ENCODE measurements around the gene PATJ. TPM values are rescaled to one million over a fixed set of nuclear protein-coding genes. Genes with fewer than 3 reads are reported as not detected.
A peak's percentile ranks its signal among the peaks of the same experiment; 100 is the strongest.
"Not testable (repeated sequence)": the region's sequence is repeated elsewhere in the genome, so short reads cannot be mapped to it uniquely, and the experiment has no call there.

Gene PATJ
- total RNA-seq, 8 experiments from 2014 or later: 2.7 to 173 (median 22.4) TPM

DNA sequence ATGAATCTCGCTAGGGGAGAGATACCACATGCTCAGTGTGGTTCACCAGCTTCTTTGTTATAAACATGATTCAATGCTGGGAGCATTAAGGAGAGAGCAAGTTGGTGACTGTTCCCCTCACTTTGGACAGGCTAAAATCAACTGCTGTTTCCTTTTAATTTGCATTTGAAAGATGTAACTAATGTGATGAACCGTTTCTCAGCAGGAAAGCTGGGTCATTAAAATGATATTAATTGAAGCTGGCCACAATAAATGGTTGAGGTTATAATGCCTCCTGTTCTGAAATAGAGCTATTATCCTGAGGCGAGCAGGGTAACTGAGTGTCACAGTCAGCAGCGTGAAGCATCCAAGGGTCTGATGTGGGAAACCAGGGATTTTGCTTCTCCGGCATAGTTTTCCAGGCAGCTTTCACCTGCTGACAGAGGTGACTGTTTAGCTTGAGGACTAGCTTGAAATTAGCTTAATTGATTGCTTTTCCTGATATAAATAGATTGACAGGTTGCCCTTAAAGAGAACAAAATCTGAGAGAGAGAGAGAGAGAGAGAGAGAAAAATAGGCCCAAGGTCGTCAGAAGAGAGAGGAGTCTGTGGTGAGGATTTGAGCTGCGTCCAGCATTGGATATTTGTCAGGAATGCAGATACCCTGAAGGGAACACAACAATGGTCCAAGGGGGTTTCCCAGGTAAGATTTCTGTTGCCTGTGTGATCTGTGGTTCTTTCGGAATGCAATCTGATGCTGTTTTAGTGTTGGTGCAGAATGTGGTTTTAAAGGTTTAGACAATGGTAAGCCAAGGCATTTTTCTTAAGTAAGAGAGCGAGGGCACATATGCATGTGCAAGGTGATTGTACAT, 209.7 kb downstream of the PATJ start:
- ATAC-seq (replicated peaks in 6 of 8): peak in 5 of 8 experiments; percentile 96 to 97 (median 97)
- Histone ChIP-seq H3K27ac (peak overlapping the region in 1 of 2 donors; percentile 59), H3K4me1 (replicated peaks in 1 of 2) (peaks cover 28 to 39% of the 10 kb centered on the region in 2 donors), H3K4me3 (peak overlapping the region; percentile 7 to 27 (median 20))
- 0 to 88% (median 30%) methylated on average over 1 to 8 of the region's 9 CpGs for WGBS, 10 experiments
- in situ Hi-C loops (cut with MboI; ENCODE audit: low pct_unique_long_range_greater_than_20kb in 2 of 9, low sequenced_read_pairs in 9 of 9, unreplicated experiment in 9 of 9): no loop called here

DNA sequence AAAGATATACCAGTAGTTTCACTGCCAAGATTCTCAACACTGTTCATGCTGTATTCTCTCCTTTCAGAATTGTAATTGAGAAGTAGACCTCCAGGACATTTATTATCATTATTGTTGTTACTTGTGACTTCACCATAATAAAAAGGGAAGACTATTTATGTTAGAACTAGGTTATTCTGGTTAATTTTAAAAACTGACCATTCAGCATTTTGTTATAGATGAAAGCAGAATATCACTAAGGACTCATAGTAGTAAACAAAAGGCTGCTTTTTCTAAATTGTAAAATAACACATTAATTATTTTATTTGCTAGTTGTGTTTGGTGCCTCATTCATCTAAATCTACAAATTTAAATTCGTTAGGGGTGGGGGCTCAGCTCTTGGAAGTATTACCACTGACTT, 210.4 kb downstream of the PATJ start:
- Histone ChIP-seq H3K4me3 (peak overlapping the region in 4 of 5 donors; percentile 7 to 27 (median 24)), H3K4me1 (replicated peaks in 1 of 2) (peaks cover 29 to 45% of the 10 kb centered on the region in 2 donors), H3K27ac (no peak overlapping the region)
- WGBS, 10 experiments: 10 to 50% (median 33%) methylated on average over 1 of the region's 1 CpG; no CpG with 5 or more reads in 1 of the 10 experiments
- in situ Hi-C loops (cut with MboI; ENCODE audit: low pct_unique_long_range_greater_than_20kb in 2 of 9, low sequenced_read_pairs in 9 of 9, unreplicated experiment in 9 of 9): no loop called here
- peak in 1 of 8 experiments; percentile 14 for ATAC-seq (replicated peaks in 6 of 8)

DNA sequence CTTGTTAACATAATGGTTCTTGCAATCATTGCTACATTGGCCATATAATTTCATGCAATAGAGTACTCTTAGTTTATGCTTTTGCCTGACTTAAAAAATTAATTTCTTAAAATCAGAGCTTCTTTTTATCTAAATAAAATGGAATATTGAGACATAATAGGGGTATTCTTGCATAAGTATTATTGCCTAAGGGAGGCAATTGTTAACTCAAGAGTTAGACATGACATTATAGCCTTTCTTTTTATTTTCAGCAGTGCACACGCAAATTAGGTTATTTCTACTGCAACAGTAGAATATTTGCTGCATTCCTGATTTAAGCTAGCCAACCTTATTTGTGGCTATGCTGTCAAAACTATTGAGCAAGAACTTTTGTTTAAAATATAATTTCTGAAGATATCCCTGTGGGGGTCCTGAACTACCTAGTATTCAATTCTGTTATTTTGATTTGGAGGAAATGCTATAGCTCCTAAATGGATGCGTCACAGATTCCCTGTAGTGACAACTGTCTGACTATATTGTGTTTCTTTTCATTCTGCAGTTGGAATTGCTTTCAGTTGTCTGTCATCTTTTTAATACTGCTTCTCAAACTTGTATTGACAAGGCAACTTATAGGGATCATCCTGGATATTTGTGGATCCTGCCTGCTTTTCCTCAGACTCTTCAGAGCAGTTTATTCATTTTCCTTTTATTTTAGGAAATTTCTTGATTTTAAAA, 211.0 kb downstream of the PATJ start:
- no peak overlapping the region for H3K27ac ChIP-seq
- ATAC-seq (replicated peaks in 6 of 8): no peak
- H3K4me3 ChIP-seq: peak overlapping the region in 3 of 5 donors; percentile 20 to 27 (median 27)

DNA sequence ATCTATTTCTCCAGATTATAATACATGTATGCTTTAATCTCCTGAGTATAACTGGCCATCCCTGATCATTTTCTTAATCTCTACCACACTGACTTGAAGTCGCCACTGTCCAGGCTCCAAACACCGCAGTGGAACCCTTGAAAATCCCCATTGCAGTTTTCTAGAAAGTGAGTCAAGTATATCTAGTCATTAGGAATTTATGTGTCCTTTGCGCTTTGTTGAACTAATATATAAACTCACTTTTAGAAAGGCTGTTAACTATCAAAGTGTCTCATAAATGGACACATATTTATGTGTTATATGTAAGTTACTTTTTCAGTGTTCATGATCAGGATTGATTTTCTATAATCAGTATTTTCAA, 211.5 kb downstream of the PATJ start:
- in situ Hi-C loops (cut with MboI; ENCODE audit: low pct_unique_long_range_greater_than_20kb in 2 of 9, low sequenced_read_pairs in 9 of 9, unreplicated experiment in 9 of 9): no loop called here
- no peak for ATAC-seq (replicated peaks in 6 of 8)
- 67 to 100% (median 100%) methylated on average over 1 to 3 of the region's 3 CpGs for WGBS, 10 experiments
- Histone ChIP-seq H3K27ac (no peak overlapping the region), H3K4me3 (peak overlapping the region in 3 of 5 donors; percentile 20 to 27 (median 27)), H3K4me1 (replicated peaks in 1 of 2) (peaks cover 29 to 45% of the 10 kb centered on the region in 2 donors)

More for the DNA sequence above, 211.0 kb downstream of the PATJ start:
- 40 to 95% (median 73%) methylated on average over 1 to 2 of the region's 2 CpGs; no CpG with 5 or more reads in 1 of the 10 experiments for WGBS, 10 experiments
- peaks cover 29 to 45% of the 10 kb centered on the region in 2 donors for H3K4me1 ChIP-seq (replicated peaks in 1 of 2)
- in situ Hi-C loops (cut with MboI; ENCODE audit: low pct_unique_long_range_greater_than_20kb in 2 of 9, low sequenced_read_pairs in 9 of 9, unreplicated experiment in 9 of 9): no loop called here

DNA sequence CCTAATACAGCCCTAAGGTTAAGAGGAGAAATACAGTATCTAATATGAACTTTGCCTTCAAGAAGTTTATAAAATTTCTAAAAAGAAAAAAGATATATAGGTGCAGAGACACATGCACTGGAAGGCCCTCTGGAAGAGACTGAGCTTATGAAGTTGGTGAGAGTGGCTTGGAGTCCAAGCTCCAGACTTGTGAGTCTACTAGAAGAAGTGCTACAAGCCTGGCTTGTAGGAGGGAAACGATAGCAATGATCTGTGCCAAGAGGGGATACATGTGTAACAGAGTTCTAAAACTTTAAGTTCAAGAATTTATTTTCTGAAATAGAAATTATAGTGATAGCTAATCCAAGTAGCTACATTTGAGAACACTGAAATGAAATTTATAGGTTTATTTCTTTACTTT, 213.0 kb downstream of the PATJ start:
- no peak overlapping the region for H3K4me3 ChIP-seq
- H3K4me1 ChIP-seq (replicated peaks in 1 of 2): peaks cover 29 to 45% of the 10 kb centered on the region in 2 donors
- no peak for ATAC-seq (replicated peaks in 6 of 8)
- in situ Hi-C loops (cut with MboI; ENCODE audit: low pct_unique_long_range_greater_than_20kb in 2 of 9, low sequenced_read_pairs in 9 of 9, unreplicated experiment in 9 of 9): no loop called here
- 20 to 100% (median 91%) methylated on average over 1 of the region's 1 CpG; no CpG with 5 or more reads in 3 of the 10 experiments for WGBS, 10 experiments
- H3K27ac ChIP-seq: no peak overlapping the region

DNA sequence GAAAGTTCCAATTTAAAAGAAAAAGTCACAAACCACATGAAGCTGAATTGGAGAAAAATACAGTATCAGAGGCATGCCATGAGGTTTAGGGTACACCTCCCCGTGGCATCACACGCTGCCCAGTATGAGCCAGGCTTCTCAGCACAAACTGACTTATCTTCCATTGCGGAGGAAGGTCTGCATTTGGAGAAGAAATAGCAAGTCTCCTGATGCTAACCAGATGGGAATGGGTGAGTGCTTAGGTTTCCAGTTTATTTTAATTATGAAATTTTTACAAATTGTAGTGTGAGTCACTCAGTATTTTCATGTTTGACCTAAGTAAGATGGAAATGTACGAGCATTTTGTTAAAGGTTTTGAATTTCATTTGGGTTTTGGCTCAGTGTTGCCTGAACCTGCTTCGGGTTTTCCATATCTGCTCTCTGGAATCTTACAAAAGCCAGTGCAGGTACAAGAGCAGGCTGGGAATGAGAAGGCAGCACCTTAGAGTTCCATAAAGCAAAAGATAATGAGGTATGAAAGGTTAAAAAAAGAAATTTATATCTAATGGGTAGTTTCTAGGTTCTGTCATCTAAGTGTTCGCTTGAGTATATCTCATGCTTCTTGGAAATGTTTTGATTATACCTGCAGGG, 213.9 kb downstream of the PATJ start:
- ATAC-seq (replicated peaks in 6 of 8): peak in 3 of 8 experiments; percentile 83 to 90 (median 85)
- Histone ChIP-seq H3K27ac (no peak overlapping the region), H3K4me3 (no peak overlapping the region), H3K4me1 (replicated peaks in 1 of 2) (peaks cover 29 to 42% of the 10 kb centered on the region in 2 donors)
- WGBS, 10 experiments: 20 to 100% (median 85%) methylated on average over 1 to 6 of the region's 6 CpGs
- in situ Hi-C loops (cut with MboI; ENCODE audit: low pct_unique_long_range_greater_than_20kb in 2 of 9, low sequenced_read_pairs in 9 of 9, unreplicated experiment in 9 of 9): no loop called here

DNA sequence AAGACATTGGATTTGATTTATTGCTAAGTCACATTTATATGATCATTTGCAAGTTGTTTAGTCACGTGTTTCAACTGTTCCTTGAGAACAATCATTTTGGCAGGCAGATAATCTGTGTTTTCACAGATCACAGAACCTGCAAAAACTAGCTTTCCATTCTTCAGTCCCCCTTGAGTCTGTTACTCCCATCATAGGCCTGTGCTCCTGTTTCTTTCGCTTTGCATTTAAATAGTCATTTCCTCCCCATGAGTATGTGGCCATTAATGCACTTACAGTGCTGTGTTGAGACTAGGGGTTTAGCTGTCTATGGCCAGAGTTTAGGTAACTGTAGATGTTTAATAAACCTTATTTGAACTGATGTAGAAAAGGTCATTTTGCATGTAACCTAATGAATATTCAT, 214.5 kb downstream of the PATJ start:
- WGBS, 10 experiments: 0 to 69% (median 31%) methylated on average over 1 to 2 of the region's 2 CpGs; no CpG with 5 or more reads in 2 of the 10 experiments
- H3K4me1 ChIP-seq (replicated peaks in 1 of 2): peaks cover 27 to 36% of the 10 kb centered on the region in 2 donors
- in situ Hi-C loops (cut with MboI; ENCODE audit: low pct_unique_long_range_greater_than_20kb in 2 of 9, low sequenced_read_pairs in 9 of 9, unreplicated experiment in 9 of 9): no loop called here
- H3K27ac ChIP-seq: no peak overlapping the region
- peak in 5 of 8 experiments; percentile 16 to 75 (median 61) for ATAC-seq (replicated peaks in 6 of 8)
- H3K4me3 ChIP-seq: no peak overlapping the region

DNA sequence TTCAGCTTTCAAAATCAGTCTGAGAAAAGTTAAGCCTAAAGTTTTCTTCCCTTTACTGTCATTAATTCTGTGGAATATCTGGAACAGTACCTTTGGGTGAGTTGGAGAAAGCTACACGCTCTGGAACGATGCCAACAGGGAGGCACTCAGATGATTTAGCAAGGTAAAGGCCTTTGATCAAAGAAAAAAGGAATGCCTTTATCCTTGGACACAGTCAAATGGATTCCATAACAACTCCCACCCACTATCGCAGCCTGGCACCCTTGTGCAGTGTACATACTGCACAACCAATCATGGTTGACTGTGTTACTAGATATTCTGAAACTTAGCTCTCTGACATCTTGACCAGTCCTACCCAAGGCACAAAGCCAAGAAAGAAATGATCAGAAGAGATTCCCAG, 218.7 kb downstream of the PATJ start:
- Histone ChIP-seq H3K4me1 (replicated peaks in 1 of 2) (peaks cover 9 to 14% of the 10 kb centered on the region in 2 donors), H3K27ac (no peak overlapping the region), H3K4me3 (no peak overlapping the region)
- in situ Hi-C loops (cut with MboI; ENCODE audit: low pct_unique_long_range_greater_than_20kb in 2 of 9, low sequenced_read_pairs in 9 of 9, unreplicated experiment in 9 of 9): no loop called here
- 17 to 100% (median 83%) methylated on average over 1 to 3 of the region's 3 CpGs; no CpG with 5 or more reads in 2 of the 10 experiments for WGBS, 10 experiments
- ATAC-seq (replicated peaks in 6 of 8): peak in 1 of 8 experiments; percentile 94

DNA sequence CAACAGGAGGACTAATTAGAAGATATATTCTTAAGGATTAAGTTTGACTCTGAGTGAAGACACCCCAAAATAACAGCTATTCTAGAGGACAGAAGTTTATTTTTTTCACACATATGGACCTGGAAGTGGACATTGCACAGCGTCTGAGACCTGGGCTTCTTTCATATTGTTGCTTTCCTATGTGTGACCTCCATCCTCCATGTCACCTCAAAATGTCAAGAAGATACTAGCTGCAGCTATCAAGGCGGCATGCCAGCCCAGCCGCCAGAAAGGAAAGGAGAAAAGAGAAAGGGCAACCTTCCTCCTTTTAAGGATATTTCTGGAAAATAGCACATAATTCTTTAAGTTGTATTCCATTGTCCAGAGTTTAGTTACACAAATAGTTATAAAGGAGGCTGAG, 220.4 kb downstream of the PATJ start:
- in situ Hi-C loops (cut with MboI; ENCODE audit: low pct_unique_long_range_greater_than_20kb in 2 of 9, low sequenced_read_pairs in 9 of 9, unreplicated experiment in 9 of 9): no loop called here
- ATAC-seq (replicated peaks in 6 of 8): no peak
- 77 to 100% (median 90%) methylated on average over 2 to 3 of the region's 3 CpGs; no CpG with 5 or more reads in 1 of the 10 experiments for WGBS, 10 experiments
- Histone ChIP-seq H3K4me1 (replicated peaks in 1 of 2) (peaks cover 3 to 5% of the 10 kb centered on the region in 2 donors), H3K27ac (no peak overlapping the region), H3K4me3 (no peak overlapping the region)

DNA sequence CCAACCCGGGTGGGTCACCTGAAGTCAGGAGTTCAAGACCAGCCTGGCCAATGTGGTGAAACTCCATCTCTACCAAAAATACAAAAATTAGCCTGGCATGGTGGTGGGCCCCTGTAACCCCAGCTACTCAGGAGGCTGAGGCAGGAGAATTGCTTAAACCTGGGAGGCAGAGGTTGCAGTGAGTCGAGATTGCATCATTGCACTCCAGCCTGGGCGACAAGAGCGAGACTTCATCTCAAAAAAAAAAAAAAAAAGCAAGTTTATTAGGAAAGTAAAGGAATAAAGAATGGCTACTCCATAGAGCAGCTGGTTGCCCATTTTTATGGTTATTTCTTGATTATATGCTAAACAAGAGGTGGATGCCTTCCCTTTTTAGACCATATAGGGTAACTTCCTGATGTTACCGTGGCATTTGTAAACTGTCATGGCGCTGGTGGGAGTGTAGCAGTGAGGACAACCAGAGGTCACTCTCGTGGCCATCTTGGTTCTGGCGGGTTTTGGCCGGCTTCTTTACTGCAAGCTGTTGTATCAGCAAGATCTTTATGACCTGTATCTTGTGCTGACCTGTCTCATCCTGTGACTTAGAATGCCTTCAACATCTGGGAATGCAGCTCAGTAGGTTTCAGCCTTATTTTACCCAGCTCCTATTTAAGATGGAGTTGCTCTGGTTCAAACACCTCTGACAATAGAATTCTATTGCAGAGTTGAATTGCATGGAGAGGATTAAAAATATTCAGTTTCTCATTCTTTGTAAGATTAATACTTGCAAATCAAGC, 224.4 kb downstream of the PATJ start:
- H3K4me3 ChIP-seq; H3K4me1 ChIP-seq (replicated peaks in 1 of 2); ATAC-seq (replicated peaks in 6 of 8); in situ Hi-C loops (cut with MboI; ENCODE audit: low pct_unique_long_range_greater_than_20kb in 2 of 9, low sequenced_read_pairs in 9 of 9, unreplicated experiment in 9 of 9); H3K27ac ChIP-seq: not testable (repeated sequence)
- WGBS, 10 experiments: 50 to 100% (median 88%) methylated on average over 1 to 9 of the region's 9 CpGs; no CpG with 5 or more reads in 1 of the 10 experiments

DNA sequence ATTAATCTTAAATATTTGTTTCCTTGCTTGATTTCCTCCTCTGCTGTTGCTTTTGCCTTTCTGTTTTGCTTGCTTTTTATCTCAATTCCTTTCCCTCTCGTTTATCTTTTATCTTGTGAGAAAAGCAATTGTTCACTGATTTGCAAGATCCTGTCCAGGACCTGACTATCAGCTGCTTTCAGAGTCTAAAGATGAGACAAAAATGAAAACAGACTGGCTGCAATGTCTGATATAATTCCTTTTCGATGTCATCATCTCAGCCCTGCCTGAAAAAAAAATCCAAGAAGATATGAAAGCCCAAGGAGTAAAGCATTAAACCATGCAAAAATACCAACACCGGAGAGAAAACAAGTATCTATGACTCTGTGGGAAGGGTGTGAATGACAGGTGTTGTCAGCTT, 225.5 kb downstream of the PATJ start:
- Histone ChIP-seq H3K4me1 (replicated peaks in 1 of 2) (peaks cover 8 to 9% of the 10 kb centered on the region in 2 donors), H3K27ac (no peak overlapping the region), H3K4me3 (no peak overlapping the region)
- 0 to 87% (median 65%) methylated on average over 1 to 3 of the region's 3 CpGs for WGBS, 10 experiments
- ATAC-seq (replicated peaks in 6 of 8): no peak
- in situ Hi-C loops (cut with MboI; ENCODE audit: low pct_unique_long_range_greater_than_20kb in 2 of 9, low sequenced_read_pairs in 9 of 9, unreplicated experiment in 9 of 9): no loop called here

DNA sequence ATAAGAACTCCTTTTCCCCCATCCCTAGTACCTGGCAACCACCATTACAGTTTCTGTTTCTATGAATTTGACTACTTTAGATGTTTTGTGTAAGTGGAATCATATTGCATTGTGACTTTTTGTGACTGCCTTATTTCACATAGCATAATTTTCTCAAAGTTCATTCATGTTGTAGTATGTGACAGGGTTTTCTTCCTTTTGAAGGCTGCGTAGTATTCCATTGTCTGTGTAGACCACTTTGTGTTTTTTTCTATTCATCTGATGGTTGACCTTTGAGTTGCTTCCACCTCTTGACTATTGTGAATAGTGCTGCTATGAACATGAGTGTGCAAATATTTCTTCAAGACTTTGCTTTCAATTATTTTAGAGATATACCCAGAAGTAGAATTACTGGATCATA, 226.6 kb downstream of the PATJ start:
- ATAC-seq (replicated peaks in 6 of 8): no peak
- in situ Hi-C loops (cut with MboI; ENCODE audit: low pct_unique_long_range_greater_than_20kb in 2 of 9, low sequenced_read_pairs in 9 of 9, unreplicated experiment in 9 of 9): no loop called here
- Histone ChIP-seq H3K4me3 (no peak overlapping the region), H3K27ac (no peak overlapping the region), H3K4me1 (replicated peaks in 1 of 2) (peaks cover 16 to 20% of the 10 kb centered on the region in 2 donors)
- WGBS, 10 experiments: 71 to 100% (median 100%) methylated on average over 1 of the region's 1 CpG; no CpG with 5 or more reads in 2 of the 10 experiments

Data from motor neuron (in vitro differentiated cells).